Smooth muscle cell of the brain vasculature (primary cell): ENCODE results near the gene TPD52L2.
"Not testable (repeated sequence)": the region's sequence is repeated elsewhere in the genome, so short reads cannot be mapped to it uniquely, and the experiment has no call there.

Experiments used
- DNase-seq: peaks from one replicate; pipeline ENCODE4 v3.0.0-alpha.2; 2012; ENCODE audit warnings: low read depth, low spot score

TPD52L2 gene

DNA sequence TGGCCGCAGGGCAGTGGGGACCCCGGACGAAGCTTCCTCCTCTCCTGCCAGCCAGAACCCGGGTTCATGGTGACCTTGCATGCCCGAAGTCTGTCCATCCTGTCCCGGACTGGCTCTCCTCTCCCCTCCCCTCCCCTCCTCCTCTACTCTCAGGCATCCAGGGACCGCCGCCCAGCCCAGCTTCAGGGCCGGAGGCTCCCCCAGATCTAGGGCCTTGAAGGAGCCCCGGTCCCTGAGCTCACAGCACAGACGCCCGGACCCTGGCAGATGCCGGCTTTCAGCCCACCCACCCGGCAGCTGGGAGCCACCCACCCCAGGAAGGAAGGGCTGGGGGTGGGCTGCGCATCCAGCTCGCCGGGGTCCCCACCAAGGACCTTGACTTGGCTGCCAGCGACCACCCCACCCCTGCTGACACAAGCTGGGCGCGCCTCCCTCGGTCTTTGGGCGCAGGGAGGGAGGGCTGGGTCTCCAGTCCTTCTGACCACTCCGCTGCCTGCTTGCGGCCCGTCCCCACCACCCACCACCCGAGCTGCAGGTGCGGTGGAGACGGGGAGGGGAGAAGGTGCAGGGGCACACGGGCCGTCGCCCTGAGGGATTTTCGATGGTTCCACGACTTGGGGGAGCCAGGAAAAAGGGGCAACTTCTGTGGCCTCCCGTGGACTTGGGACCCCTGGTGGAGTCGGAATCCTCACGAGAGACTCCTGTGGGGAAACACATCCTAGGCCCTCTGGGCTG is 9.5 kb upstream of the TPD52L2 start:
- DNase-seq = no peak

DNA sequence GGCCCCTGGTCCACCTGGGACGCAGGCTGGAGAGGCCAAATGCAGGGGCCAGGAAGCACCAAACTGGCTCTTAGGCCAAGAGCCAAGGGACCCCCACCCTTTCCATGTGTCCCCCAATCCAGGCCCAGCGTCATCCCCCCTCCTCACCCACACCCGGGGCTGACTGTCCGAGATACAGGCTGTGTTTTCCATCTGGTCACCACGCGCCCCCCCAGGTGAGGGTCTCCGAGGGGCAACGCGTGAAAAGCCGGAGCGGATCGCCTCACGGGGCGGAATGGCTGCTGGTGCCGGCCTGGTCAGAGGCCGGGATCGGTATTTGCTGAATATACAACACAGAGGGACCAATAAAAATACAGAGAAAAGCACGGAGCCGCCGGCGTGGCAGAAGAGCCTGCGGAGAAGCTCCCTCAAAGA is 9.0 kb upstream of the TPD52L2 start:
- DNase-seq = no peak

GRCh38 chr20:63857764-63858392 is 7.2 kb upstream of the TPD52L2 start:
- no peak for DNase-seq

DNA sequence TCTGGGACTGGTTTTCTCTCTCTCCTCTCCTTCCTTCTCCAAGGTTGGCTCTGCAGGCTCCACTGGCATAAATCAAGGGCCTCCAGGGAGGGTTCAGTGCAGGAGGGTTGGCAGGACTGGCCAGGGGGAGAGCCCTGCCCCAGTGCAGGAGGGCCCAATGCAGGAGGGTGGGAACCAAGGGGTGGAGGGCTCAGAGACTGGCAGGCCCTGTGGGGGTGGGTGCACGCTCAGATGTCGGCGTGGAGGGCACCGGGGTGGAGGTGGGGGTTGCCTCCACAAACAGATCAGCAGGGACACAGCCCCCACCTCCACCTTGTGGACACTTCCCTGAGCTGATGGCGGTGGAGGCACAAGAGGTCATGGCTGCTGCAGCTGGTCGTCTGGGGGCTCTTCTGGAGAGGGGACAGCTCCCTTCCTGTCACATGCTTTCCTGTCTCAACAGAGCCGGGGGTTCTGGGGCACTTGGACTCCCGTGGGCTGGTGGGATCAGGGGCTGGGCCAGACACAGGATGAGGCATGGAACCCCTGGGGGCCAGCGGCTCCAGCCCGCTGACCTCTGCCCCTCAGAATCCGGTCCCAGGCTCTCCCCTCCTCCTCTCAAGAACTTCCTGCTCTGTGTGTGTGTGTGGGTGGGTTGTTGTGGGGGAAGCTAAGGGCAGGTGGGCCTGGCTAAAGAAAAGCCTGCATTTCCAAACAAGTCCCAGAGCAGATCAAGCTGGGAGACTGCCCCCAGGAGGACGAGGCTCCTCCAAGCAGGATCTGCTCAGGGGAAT is 6.5 kb upstream of the TPD52L2 start:
- DNase-seq = peak; percentile 82

- DNase-seq = no peak
Observed at GRCh38 chr20:63859166-63859699, 5.8 kb upstream of the TPD52L2 start.

DNA sequence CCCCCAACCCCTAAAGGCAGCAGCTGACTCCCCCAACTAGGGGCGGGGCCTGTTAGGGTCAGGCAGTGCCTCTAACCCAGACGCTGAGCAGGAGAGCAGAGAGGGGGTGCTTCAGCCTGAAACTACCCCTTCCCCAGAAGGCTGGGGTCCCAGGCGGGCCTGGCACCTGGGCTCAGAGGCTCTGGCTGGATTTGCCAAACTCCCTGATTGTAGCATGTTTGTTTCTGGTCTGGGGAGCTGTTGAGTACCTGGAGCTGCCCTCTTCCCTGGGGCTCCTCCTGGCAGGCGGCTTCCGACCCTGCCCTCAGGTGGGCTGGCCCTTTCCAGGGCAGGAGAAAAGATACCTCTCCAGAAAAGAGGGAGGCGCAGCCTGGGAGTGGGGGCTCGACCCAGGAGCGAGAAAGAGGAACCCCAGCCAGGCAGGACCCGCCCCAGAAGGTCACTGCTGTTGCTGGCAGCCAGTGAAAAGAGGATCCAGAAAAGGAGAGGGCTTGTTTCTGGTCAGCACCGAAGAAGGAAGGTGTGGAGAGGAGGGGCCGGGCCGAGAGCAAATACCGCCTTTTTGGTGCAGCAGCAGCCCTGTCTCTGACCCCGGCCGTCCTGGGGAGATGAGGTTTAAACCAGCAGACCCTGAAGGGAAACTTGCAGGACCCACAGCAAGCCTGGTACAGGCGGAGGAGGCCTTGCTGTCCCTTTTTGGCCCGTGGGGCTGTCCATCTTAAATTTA is 4.6 kb upstream of the TPD52L2 start:
- no peak for DNase-seq

DNA sequence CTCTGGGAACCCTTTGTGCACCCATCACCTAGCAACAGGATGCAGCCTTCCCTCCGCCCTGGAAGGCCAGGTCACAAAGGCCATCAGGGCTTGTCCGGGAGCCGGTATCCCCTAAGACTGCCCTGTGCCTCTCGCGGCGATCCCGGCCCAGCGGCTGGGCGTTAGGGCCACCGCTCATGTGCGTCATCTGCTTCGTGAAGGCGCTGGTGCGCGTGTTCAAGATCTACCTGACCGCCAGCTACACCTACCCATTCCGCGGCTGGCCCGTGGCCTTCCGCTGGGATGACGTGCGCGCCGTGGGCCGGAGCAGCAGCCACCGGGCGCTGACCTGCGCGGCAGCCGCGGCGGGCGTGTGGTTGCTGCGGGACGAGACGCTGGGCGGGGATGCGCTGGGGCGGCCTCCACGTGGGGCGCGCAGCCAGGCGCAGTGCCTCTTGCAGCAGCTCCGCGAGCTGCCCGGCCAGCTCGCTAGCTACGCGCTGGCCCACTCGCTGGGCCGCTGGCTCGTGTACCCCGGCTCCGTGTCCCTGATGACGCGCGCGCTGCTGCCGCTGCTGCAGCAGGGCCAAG is 3.6 kb upstream of the TPD52L2 start, which contains the start of gene ABHD16B:
Gene ABHD16B, plus strand, starts transcription at position 134 of the 570 bp plus-strand sequence. Its CDS starts 43 bp downstream, at position 177.
- DNase-seq = no peak

DNA sequence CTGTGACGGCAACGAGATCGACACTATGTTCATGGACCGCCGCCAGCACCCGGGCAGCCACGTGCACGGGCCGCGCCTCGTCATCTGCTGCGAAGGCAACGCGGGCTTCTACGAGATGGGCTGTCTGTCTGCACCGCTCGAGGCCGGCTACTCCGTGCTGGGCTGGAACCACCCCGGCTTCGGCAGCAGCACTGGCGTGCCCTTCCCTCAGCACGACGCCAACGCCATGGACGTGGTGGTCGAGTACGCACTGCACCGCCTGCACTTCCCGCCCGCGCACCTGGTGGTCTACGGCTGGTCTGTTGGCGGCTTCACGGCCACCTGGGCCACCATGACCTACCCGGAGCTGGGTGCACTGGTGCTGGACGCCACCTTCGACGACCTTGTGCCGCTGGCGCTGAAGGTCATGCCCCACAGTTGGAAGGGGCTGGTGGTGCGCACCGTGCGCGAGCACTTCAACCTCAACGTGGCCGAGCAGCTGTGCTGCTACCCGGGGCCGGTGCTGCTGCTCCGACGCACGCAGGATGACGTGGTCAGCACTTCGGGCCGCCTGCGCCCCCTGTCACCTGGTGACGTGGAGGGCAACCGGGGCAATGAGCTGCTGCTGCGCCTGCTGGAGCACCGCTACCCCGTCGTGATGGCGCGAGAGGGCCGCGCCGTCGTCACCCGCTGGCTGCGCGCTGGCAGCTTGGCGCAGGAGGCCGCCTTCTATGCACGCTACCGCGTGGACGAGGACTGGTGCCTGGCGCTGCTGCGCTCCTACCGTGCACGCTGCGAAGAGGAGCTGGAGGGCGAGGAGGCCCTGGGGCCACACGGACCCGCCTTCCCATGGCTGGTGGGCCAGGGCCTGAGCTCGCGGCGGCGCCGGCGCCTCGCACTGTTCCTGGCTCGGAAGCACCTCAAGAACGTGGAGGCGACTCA is 2.8 kb upstream of the TPD52L2 start:
- no peak for DNase-seq

GRCh38 chr20:63863021-63863797 is 1.9 kb upstream of the TPD52L2 start:
- no peak for DNase-seq

DNA sequence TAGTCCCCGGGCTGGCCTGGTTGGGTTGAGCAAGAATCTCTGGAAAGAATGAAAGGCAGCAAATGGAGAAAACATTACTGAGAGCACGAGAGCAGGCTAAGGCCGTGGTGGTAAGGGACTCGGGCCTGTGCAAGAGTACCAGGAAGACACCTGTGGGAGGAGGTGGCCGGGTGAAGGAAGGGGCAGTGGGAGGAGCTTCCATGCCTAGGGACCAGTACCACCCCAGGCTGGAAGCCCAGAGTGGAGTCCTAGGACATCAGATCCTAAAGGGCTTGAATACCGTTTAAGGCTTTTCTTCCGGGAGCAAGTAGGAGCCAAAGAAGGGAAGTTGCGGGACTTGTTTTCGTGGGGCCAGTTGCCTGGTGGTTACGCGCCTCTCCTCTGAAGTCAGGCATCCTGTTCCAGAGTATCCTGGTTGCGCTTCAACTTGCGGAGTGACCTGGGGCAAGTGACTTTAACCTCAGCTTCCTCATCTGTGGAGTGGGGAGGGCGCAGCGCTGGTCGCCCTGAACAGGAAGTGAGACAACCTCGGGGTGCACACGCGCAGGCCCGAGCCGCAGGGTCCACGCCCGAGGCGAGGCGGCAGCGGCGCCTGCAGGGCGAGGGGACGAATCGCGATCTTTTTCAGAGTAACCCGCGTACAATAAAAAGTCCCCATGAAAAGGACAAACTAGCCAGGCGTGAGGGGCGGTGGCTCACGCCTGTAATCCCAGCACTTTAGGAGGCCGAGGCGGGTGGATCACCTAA is 1.1 kb upstream of the TPD52L2 start:
- no peak for DNase-seq

GRCh38 chr20:63864545-63864977 is 509 bp upstream of the TPD52L2 start:
- DNase-seq = no peak

DNA sequence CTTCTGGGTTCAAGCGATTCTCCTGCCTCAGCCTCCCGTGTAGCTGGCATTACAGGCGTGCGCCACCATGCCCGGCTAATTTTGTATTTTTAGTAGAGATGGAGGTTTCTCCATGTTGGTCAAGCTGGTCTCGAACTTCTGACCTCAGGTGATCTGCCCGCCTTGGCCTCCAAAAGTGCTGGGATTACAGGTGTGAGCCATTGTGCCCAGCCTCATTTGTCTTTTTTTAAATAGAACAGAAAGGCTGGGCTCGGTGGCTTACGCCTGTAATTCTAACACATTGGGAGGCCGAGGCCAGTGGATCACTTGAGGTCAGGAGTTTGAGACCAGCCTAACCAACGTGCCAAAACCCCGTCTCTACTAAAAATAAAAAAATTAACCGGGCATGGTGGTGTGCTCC is 2.0 kb downstream of the TPD52L2 start:
- DNase-seq = not testable (repeated sequence)

DNA sequence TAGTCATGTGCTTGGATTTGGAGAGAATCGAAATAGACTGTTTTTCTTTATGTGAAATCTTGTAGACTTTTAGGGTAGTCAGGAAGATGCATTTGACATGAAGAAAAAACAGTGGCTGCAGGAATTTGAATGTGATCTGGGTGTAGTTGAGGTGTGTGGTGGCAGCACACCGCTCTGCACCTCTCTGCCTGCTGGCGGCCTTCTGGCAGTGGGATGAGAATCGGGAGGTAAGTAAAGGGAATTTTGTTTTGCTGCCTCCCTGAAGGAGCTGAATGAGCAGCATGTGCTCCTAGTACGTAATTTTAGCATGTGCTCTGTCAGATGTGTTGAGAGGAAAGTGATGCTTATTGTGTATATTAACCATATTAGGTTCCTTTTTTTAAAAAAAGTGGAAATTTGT is 3.2 kb downstream of the TPD52L2 start:
- DNase-seq = no peak

DNA sequence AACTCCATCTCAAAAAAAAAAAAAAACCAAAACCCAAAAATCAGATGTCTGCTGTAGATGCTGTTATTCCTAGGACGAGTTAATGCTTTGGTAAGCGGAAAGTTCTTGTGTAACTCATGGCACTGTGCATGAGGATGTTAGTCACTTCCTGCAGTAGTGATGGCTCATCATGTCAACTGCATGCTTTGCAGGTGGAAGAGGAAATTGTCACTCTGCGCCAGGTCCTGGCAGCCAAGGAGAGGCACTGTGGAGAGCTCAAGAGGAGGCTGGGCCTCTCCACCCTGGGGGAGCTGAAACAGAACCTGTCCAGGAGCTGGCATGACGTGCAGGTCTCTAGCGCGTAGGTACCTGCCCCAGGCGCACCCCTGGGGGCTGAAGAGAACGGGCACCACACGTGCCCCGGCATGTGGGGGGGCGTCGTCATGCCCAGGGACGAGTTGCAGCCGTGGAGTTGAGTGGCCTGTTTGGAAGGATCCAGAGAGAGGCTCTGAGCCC is 8.5 kb downstream of the TPD52L2 start:
- DNase-seq = no peak

- DNase-seq = not testable (repeated sequence)
Observed at GRCh38 chr20:63874241-63874640, 9.2 kb downstream of the TPD52L2 start.

GRCh38 chr20:63876489-63877036 is 11.5 kb downstream of the TPD52L2 start:
- DNase-seq = no peak

GRCh38 chr20:63877755-63878470 is 12.8 kb downstream of the TPD52L2 start:
- DNase-seq = no peak
